Retinal pigment epithelial cell (primary cell): ENCODE results near the gene IGHMBP2.

ENCODE experiments used
- DNase-seq: peaks from one replicate; pipeline ENCODE4 v3.0.0-alpha.2; 2010; ENCODE audit warnings: low read depth
- H3K4me3 ChIP-seq: 2 replicates; pipeline ENCODE4 v1.5.1; 2011; ENCODE audit warnings: mild to moderate bottlenecking, low read length, control low read depth, moderate library complexity
- TF ChIP-seq, protein P1 (sequence below): conservative IDR thresholded peaks from 2 replicates; pipeline ENCODE4 v1.5.1; 2011; ENCODE audit warnings: low read depth, low read length, control low read depth, inconsistent platforms

Gene IGHMBP2

DNA sequence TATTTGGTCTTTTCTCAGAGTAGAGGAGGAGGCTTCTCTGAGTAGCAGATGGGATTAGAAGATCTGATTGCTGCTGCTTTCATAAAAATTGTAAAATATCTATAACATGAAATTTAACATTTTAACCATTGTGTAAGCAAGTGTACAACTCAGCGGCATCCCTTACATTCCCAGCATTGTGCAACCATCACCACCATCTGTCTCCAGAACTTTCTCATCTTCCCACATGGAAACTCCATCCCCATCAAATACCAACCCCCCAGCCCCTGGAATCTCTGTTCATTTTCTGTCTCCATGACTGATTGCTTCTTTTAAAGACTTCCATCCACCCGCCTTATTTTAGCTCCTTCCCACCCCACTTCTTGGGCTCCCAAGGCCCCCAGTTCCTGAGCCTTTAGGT is 44.8 kb downstream of the IGHMBP2 start:
- no peak for DNase-seq
- TF ChIP-seq, protein P1, sequence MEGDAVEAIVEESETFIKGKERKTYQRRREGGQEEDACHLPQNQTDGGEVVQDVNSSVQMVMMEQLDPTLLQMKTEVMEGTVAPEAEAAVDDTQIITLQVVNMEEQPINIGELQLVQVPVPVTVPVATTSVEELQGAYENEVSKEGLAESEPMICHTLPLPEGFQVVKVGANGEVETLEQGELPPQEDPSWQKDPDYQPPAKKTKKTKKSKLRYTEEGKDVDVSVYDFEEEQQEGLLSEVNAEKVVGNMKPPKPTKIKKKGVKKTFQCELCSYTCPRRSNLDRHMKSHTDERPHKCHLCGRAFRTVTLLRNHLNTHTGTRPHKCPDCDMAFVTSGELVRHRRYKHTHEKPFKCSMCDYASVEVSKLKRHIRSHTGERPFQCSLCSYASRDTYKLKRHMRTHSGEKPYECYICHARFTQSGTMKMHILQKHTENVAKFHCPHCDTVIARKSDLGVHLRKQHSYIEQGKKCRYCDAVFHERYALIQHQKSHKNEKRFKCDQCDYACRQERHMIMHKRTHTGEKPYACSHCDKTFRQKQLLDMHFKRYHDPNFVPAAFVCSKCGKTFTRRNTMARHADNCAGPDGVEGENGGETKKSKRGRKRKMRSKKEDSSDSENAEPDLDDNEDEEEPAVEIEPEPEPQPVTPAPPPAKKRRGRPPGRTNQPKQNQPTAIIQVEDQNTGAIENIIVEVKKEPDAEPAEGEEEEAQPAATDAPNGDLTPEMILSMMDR: no peak
- no peak overlapping the region for H3K4me3 ChIP-seq

DNA sequence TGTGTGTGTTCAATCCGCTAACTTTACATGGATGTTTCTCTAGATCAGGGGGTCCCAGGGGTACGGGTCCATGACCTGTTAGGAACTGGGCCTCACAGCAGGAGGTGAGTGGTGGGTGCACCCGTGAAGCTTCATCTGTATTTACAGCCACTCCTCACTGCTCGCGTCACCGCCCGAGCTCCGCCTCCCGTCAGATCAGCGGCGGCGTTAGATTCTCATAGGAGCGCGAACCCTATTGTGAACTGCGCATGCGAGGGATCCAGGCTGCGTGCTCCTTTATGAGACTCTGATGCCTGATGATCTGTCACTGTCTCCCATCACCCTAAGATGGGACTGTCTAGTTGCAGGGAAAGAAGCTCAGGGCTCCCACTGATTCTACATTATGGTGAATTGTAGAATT is 45.2 kb downstream of the IGHMBP2 start:
- no peak for DNase-seq
- TF ChIP-seq, protein P1: no peak
- H3K4me3 ChIP-seq: no peak overlapping the region

DNA sequence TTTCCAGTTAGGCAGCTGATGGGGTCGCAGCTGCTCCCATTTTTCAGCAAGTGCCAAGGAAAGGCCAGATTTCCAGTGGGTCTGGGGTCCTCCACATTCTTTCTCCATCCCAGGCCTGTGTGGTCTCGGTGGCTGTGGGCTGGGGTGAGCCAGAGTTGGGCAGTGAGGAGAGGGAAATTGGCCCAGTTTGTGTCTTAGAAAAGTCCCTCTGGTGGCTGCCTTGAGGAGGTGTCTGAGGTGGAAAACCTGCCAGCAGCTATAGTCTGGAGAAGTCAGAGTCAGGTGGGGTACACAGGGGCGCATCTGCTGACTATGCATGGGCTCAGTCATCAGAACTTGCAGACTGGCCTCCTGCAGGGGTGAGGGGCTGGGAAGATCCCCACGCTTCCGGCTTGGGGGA is 46.6 kb downstream of the IGHMBP2 start:
- DNase-seq: peak; percentile 3
- no peak overlapping the region for H3K4me3 ChIP-seq
- TF ChIP-seq, protein P1: peak; percentile 59

DNA sequence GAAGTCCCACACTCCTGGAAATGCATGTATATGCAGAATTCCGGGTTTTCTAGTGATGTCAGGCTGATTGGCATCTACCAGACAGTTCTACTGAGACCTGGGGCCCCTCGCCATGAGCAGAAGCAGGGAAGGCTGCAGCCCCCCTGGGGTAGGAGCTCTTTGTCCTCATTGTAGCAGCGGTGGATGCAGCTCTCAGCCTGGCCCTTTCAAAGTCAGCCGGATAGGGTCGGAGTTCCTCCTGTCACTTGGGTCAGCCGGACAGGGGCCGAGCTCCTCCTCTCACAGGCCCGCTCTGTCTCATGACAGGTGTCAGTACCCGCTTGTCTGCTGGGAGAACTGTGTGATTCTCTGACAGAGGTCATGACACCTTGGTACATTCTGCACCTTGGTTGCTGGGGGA is 47.1 kb downstream of the IGHMBP2 start:
- no peak for DNase-seq
- no peak overlapping the region for H3K4me3 ChIP-seq
- TF ChIP-seq, protein P1: no peak

DNA sequence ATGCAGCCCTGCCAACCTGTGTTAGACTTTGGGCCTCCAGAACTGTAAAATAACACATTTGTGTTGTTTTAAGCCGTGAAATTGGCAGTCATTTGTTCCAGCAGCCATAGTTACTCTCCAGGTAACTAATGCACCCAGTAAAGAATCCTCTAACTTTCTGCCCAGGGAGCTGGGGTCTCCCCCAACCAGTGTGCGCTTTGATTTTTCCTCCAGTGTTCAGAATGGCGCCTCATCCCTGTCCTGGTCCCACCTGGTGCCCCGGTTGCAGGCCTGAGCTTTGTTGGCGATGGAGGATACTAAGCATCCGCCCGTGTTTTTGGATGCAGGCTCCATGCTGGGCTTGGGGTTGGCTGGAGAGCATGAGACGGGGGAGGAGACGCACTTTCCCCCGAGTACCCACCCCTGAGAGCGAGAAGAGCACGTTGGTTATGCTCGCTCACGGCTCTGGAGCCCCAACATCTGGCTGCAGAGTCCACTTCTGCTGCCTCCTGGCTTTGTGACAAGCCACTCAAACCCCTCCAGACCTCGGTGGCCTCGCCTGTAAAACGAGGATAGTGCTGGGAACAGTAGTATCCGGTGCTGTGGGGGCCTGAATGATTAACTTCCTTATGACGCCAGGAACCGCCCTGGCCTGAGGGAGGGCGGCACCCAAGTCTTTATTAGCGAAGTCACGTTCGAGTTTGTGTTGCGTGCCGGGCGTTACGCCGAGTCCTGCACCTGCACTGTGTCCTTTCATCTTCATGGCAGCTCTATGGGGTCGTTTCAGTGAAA is 51.3 kb downstream of the IGHMBP2 start:
- TF ChIP-seq, protein P1: no peak
- no peak overlapping the region for H3K4me3 ChIP-seq

DNA sequence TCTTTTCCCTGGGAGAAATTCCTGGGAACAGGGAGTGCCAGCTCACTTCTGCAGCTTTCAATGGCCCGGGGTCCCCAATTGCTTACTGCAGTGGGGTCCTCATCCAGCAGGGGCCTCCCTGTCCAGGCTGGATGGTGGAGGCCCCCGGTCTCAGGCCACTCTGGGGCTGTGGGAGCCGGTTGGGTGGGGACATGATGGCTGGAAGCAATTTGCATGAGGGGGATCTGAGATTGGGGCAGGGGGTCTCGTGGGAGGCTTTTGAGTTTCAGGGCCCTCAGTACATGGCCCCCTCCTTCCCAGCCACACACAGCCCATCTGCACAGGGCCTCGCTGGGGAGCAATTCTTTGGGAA is 51.9 kb downstream of the IGHMBP2 start:
- DNase-seq: no peak
- TF ChIP-seq, protein P1: no peak
- H3K4me3 ChIP-seq: no peak overlapping the region

More for the DNA sequence above, 51.3 kb downstream of the IGHMBP2 start:
- no peak for DNase-seq

DNA sequence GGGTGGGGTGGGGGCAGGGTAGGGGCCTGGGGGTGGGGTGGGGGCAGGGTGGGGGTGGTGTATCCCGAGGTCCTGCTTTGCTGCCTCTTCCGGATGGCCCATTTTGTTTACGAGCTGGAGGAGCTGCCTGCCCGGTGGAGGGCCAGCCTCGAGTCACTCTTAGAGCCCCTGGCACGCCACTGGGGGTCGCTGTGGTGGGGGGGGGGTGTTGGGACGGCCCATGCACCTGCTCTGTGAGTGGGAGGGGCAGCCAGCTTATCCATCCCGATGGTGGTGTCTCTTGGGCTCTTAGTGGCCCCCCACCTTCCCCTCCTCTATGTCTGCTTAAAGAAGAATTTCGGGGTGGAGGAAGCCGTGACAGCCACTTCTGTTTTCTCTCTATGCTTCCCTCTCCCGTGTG is 52.5 kb downstream of the IGHMBP2 start:
- DNase-seq: no peak
- TF ChIP-seq, protein P1: peak; percentile 48
- no peak overlapping the region for H3K4me3 ChIP-seq
